Memory B cell (primary cell): ENCODE results near the gene CX3CL1.
"Not testable (repeated sequence)": the region's sequence is repeated elsewhere in the genome, so short reads cannot be mapped to it uniquely, and the experiment has no call there.

Source experiments
- ATAC-seq: fragments of 150-1000 bp; cut with Tn5 transposase; 2 replicates; pipeline ENCODE4 v1.10.0; 2021; ENCODE audit warnings: low read depth, mild to moderate bottlenecking, moderate library complexity
- DNase-seq, 2 donors: peaks; one replicate each; pipeline ENCODE4 v3.0.0; 2022; ENCODE audit warnings: low spot score in 2 of 2
- H3K27ac Mint-ChIP-seq: one replicate; pipeline ENCODE4 v1.8.0; 2022; ENCODE audit warnings: mild to moderate bottlenecking, moderate library complexity, mixed read lengths
- H3K27me3 Mint-ChIP-seq: one replicate; pipeline ENCODE4 v1.8.0; 2022; ENCODE audit warnings: mixed read lengths
- H3K36me3 Mint-ChIP-seq: one replicate; pipeline ENCODE4 v1.8.0; 2022; ENCODE audit warnings: mild to moderate bottlenecking, mixed read lengths
- H3K4me1 Mint-ChIP-seq: one replicate; pipeline ENCODE4 v1.8.0; 2022; ENCODE audit warnings: mixed read lengths
- H3K4me3 Mint-ChIP-seq: one replicate; pipeline ENCODE4 v1.8.0; 2022; ENCODE audit warnings: mild to moderate bottlenecking, moderate library complexity, mixed read lengths
- H3K9me3 Mint-ChIP-seq: one replicate; pipeline ENCODE4 v1.8.0; 2022; ENCODE audit warnings: mixed read lengths

Gene CX3CL1

DNA sequence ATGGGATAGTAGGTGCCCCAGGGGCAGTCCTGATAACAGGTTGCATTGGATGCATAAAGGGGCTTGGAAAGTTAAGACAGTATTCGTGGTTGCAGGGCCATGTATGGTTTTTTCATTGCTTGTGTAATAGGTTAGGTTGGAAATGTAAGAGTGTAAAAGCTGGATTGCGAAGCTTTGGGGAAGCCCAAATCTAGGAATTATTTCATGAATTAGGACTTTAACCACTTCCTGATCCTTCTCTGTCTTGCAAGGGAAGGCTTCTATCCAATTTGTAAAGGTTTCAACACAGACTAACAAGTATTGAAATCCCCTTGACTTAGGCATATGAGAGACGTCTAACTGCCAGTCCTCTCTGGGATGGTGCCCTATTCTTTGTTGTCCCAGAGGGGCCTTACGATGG, 24.5 kb downstream of the CX3CL1 start:
- H3K4me1 Mint-ChIP-seq, result peaks cover 10% of the 10 kb centered on the region
- no peak overlapping the region for H3K27ac Mint-ChIP-seq
- DNase-seq (no peak), ATAC-seq (no peak)
- H3K4me3 Mint-ChIP-seq, result no peak overlapping the region
- no peaks in the 10 kb centered on the region for H3K9me3 Mint-ChIP-seq
- no peaks in the 10 kb centered on the region for H3K27me3 Mint-ChIP-seq
- no peaks in the 10 kb centered on the region for H3K36me3 Mint-ChIP-seq

DNA sequence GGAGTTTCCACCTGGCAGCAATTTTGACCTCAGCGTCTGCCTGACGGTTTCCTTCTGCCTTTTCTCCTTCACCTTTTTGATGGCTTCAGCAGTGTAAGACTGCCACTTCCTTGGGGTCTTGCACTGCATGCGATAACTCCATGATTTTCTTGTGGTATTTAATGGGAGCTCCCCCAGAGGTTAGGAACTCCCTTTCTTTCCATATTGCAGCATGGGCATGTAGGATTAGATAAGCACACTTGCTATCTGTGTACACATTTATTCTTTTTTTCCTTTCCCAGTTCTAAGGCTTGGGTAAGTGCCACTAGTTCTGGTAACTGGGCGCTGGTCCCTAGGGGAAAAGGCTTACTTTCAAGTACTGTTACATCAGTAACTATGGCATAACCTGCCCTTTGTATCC, 25.2 kb downstream of the CX3CL1 start:
- H3K27ac Mint-ChIP-seq, H3K4me3 Mint-ChIP-seq, ATAC-seq, DNase-seq, H3K27me3 Mint-ChIP-seq, H3K9me3 Mint-ChIP-seq, H3K36me3 Mint-ChIP-seq: not testable (repeated sequence)
- H3K4me1 Mint-ChIP-seq, result peaks cover 10% of the 10 kb centered on the region

DNA sequence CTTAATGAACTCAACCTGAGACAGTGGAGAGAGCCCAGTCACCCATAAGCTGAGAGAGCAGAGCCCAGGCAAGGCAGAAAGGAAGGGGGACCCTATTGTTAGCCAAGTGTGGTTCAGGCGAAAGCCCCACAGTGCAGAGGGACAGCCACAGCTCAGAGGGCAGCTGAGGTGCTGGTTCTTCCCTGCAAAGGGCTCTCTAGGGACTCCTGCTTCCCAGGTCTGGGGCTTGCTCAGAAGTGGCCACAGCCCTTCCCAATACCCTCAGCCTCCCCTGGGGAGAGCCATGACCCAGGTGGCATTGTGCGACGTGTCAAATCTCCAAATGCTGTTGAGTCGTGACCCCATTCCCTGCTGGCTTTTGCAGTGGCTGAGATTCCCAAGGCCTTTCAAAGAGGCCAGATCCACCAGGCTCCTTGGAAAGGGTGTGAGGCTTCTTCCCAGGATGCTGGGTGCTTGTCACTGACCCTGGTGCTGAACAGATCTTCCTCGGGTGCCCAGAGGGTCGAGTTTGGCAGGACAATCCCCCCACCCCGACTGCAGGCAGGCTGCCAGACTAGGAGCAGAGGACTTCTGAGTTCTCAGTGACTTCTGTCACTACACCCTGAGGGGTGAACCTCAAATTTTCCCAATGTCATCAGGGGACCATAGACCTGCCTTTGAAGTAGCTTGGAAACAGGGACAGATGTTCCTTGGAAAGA, 29.8 kb downstream of the CX3CL1 start:
- ATAC-seq (no peak), DNase-seq (no peak)
- Mint-ChIP-seq H3K4me1 (peaks cover 16% of the 10 kb centered on the region), H3K9me3 (no peaks in the 10 kb centered on the region), H3K36me3 (no peaks in the 10 kb centered on the region), H3K27ac (no peak overlapping the region), H3K4me3 (no peak overlapping the region), H3K27me3 (no peaks in the 10 kb centered on the region)

DNA sequence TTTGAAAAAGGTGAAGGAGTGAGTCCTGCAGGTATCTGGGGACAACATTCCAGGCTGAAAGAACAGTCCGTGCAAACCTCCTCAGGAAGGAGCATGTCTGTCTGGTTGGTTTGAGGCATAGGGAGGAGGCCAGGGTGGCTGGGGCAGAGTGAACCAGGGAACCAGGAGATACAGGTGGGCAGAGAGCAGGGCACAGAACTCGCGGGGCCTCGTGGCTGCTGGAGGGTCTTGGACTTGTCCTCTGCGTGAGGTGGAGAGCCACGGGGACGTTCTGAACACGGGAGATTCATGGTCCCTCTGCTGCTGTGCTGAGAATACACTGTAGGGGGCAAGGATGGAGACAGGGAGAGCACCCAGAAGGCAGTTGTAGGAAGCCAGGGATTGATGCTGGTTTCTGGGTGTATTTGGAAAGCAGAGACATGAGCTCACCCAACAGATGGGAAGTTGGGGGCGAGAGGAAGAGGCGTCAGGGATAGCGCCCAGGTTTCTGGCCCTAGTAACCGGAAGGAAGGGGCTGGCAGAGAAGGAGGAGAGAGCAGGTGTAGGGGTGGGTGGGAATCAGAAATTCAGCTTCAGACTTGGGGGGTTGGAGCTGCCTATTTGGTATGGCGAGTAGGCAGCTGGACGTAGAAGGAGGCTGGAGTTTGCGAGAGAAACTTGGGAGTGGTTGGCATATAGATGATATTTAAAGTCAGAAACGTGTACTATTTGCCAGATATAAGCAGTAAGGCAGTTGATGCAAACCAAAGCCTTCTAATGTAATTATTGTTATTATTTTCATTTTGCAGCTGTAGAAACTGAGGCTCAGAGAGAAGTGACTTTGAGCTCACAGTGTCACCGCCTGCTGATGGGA, 31.9 kb downstream of the CX3CL1 start, which contains the start of gene CCL17:
CCL17 (plus strand) TSS at position 803 of the 853 bp plus-strand sequence. CDS start 9,166 bp downstream, outside the sequence.
- DNase-seq, result no peak
- no peaks in the 10 kb centered on the region for H3K27me3 Mint-ChIP-seq
- H3K36me3 Mint-ChIP-seq, result no peaks in the 10 kb centered on the region
- no peak within 1 kb of the TSS for H3K4me3 Mint-ChIP-seq
- ATAC-seq, result no peak
- H3K9me3 Mint-ChIP-seq, result no peaks in the 10 kb centered on the region
- no peak within 1 kb of the TSS for H3K27ac Mint-ChIP-seq
- peaks cover 17% of the 10 kb centered on the region for H3K4me1 Mint-ChIP-seq

DNA sequence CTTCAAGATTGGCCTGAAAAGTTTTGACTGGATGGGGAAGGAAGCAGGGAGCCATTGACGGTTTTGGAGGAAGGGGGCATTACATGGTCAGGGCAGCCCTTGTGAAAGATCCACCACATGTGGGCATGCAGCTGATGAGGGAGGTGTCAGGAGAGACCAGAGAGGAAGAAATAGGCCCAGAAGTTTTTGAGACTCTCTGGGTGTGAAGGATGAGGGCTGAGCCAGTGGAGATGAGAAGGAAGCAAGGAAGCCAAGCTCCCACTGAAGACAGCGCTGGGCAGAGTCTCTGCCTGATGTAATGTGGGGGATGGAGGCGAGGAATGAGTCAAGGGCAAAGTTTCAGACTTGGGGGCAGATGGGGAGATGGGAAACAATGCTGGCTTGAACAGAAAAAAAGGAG, 32.8 kb downstream of the CX3CL1 start:
- H3K4me3 Mint-ChIP-seq, result no peak overlapping the region
- H3K9me3 Mint-ChIP-seq, result no peaks in the 10 kb centered on the region
- no peak for DNase-seq
- H3K36me3 Mint-ChIP-seq, result no peaks in the 10 kb centered on the region
- peaks cover 17% of the 10 kb centered on the region for H3K4me1 Mint-ChIP-seq
- no peaks in the 10 kb centered on the region for H3K27me3 Mint-ChIP-seq
- ATAC-seq, result no peak
- no peak overlapping the region for H3K27ac Mint-ChIP-seq

DNA sequence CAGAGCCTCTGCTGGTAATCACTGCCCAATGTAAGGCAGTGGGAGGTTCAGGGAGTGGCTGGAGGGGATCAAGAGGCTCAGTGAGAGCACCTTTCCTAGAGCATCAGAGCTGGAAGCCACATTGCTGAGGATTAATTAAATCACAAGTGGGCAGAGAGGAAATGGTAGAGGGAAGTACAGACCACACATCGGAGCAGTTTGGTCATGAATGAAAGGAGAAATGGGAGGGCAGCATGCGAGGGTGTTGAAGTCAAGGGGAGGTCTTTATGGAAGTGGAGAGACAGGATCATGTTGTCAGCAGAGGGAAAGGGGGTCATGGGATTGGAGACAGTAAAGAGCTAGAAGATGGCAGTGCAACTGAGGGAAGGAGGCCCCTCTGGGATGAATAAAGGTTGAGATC, 34.6 kb downstream of the CX3CL1 start:
- no peak overlapping the region for H3K4me3 Mint-ChIP-seq
- no peaks in the 10 kb centered on the region for H3K27me3 Mint-ChIP-seq
- ATAC-seq, result no peak
- H3K4me1 Mint-ChIP-seq, result peaks cover 16% of the 10 kb centered on the region
- DNase-seq, result no peak
- no peaks in the 10 kb centered on the region for H3K9me3 Mint-ChIP-seq
- H3K36me3 Mint-ChIP-seq, result no peaks in the 10 kb centered on the region
- no peak overlapping the region for H3K27ac Mint-ChIP-seq

DNA sequence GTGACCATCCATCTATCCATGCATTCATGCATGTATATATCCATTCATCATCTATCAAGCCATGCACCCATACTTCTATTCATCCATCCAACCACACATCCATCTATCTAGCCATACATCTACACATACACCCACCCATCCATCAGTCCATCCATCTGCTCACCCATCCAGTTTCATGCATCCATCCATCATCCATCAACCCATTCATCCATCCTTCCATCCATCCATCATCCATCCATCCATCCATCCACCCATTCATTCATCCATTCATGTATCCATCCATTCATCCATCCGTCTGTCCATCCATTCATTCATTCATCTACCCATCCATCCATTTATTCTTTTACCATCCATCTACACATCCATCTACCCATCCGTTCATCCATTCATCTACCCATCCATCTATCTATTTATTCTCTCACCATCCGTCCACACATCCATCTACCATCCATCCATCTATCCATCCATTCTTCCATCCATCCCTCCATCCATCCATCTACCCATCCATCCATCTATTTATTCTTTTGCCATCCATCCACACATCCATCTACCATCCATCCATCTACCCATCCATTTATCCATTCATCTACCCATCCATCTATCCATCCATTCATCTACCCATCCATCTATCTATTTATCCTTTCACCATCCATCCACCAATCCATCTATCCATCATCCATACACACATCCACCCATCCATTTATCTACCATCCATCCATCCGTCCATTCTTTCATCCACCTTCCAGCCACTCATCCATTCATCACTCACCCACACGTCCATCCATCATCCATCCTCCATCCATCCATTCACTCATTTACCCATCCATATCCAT, 35.4 kb downstream of the CX3CL1 start:
- ATAC-seq (no peak), DNase-seq (no peak)
- Mint-ChIP-seq H3K4me1 (peaks cover 16% of the 10 kb centered on the region), H3K36me3 (no peaks in the 10 kb centered on the region), H3K4me3 (no peak overlapping the region), H3K9me3 (no peaks in the 10 kb centered on the region), H3K27me3 (no peaks in the 10 kb centered on the region), H3K27ac (no peak overlapping the region)

DNA sequence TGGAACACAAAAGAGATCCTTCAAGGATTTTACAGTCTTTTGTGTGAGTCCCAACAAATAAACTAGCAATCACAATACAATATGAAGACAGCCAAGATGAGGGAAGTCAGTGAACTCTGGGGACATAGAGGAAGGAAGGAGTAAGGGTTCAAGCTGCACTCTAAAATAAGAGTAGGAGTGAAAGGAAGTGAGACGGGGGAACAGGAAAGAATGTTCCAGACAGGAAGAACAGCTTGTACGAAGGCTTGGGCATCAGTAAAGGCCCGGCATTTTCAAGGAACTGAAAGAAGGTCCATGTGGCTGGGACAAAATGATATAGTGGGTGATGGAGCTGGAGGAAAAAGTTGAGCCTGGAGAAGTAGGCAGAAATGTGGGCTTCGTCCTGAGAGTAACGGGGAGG, 36.8 kb downstream of the CX3CL1 start:
- peaks cover 29% of the 10 kb centered on the region for H3K4me1 Mint-ChIP-seq

DNA sequence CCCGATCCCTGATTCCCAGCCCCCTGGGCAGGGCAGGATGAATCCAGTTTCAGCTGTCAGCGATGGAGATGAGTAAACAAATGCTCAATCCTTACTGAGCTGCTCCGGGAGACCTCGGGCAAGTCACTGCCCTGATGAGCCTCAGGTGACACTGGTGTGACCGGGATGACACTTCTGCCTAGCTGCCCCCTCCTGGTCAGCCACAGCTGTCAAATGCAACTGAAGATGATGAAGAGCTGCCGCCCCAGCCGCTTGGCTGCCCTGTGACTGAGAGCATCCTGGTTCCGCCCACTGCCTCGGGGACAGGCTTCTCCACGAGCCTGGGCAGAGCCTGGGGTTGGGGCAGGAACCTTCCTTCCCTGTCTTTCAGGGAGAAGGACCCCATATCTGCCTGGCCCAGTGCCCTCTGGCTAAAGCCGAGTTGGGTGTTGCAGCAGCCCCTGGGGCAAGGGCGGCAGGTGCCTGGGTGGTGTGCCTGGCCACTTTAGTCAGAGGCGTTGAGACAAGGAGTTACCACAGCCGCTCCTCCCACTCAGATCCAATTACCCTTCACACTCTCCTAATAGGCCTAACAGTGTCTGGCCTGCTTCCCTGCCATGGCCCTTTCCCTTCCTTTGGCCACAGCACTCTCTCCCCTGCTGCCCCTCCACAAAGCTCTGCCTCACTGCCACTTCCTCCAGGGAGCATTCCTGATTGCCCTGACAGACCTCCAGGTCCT, 37.7 kb downstream of the CX3CL1 start:
- DNase-seq (no peak), ATAC-seq (no peak)
- no peak overlapping the region for H3K27ac Mint-ChIP-seq
- no peak overlapping the region for H3K4me3 Mint-ChIP-seq
- no peaks in the 10 kb centered on the region for H3K27me3 Mint-ChIP-seq
- no peaks in the 10 kb centered on the region for H3K36me3 Mint-ChIP-seq
- H3K9me3 Mint-ChIP-seq, result no peaks in the 10 kb centered on the region
- peaks cover 29% of the 10 kb centered on the region for H3K4me1 Mint-ChIP-seq

More for the DNA sequence above, 36.8 kb downstream of the CX3CL1 start:
- no peaks in the 10 kb centered on the region for H3K27me3 Mint-ChIP-seq
- no peaks in the 10 kb centered on the region for H3K36me3 Mint-ChIP-seq
- H3K27ac Mint-ChIP-seq, result no peak overlapping the region
- no peaks in the 10 kb centered on the region for H3K9me3 Mint-ChIP-seq
- ATAC-seq (no peak), DNase-seq (no peak)
- no peak overlapping the region for H3K4me3 Mint-ChIP-seq

DNA sequence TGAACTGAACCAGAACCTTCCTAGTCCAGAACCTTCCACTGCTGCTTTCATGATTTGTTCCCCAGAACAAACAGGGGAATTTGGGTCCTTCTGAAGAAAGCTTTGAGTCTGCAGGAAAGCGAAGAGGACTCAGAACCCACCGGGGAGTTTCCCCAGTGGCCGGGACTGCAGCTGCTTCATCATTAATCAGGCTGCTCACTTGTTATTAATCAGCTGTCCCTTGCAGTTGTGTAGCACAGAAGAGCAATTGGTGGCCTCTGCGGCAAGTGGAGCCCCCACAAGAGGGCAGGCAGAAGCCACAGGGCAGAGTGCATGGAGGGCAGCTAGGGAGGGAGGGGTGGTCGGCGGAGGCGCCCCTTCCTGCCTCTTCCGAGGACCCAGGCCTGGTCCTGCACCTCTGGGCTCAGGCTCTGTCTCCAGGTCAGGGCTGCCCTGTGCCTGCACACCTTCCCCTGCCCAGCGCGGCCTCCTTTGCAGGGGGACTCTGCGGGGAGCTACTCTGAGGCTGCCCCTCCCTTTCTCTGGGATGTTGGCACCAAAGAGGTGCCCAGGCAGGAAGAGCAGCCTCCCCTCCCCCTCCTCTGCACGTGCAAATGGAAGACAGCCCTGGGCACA, 39.2 kb downstream of the CX3CL1 start:
- no peaks in the 10 kb centered on the region for H3K9me3 Mint-ChIP-seq
- DNase-seq, result no peak
- no peaks in the 10 kb centered on the region for H3K36me3 Mint-ChIP-seq
- H3K27ac Mint-ChIP-seq, result no peak overlapping the region
- peaks cover 28% of the 10 kb centered on the region for H3K4me1 Mint-ChIP-seq
- H3K27me3 Mint-ChIP-seq, result no peaks in the 10 kb centered on the region
- ATAC-seq, result no peak
- no peak overlapping the region for H3K4me3 Mint-ChIP-seq

DNA sequence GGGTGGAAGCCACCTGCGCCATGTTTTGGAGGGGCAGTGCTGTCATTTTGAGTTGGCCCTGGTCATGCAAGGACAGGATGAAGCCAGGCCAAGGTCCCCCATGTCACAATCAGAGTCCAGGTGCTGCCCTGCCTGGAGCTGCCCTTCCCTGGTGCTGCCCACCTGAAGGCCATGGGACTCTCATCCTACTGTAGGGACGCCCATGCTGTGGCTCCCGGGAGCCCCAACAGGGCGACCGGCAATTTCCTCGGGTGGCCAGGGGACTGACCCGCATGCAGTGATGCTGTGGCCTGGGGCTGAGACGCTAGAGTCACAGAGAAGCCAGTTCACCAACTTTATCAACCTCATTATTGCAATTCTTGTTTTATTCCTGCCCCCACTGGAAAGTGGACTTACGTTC, 40.3 kb downstream of the CX3CL1 start:
- DNase-seq, result no peak
- Mint-ChIP-seq H3K27ac (no peak overlapping the region), H3K27me3 (no peaks in the 10 kb centered on the region), H3K36me3 (no peaks in the 10 kb centered on the region), H3K4me1 (peaks cover 36% of the 10 kb centered on the region), H3K4me3 (no peak overlapping the region), H3K9me3 (no peaks in the 10 kb centered on the region)
- ATAC-seq, result no peak

DNA sequence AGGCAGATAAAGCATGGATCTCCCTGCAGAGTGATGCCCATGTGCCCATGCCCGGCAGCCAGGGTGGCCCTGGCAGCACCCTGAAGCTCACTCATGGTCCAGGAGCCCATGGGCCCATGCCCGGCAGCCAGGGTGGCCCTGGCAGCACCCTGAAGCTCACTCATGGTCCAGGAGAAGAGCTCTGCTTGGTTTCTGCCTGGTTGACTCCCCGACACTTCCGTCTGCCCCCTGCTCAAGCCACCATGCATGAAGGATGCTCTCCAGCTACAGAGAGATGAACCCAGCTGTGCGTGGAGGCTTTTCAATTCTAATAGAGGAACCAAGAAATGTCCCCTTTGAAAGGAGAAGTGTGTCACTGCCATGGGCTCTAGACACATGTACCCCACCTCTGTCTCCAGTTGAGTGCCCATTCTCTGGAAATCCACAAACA, 41.0 kb downstream of the CX3CL1 start:
- peak overlapping the region; percentile 2 for H3K4me3 Mint-ChIP-seq
- no peaks in the 10 kb centered on the region for H3K36me3 Mint-ChIP-seq
- peak overlapping the region; percentile 31 for H3K27ac Mint-ChIP-seq
- DNase-seq (peak; percentile 58 to 75), ATAC-seq (peak; percentile 96)
- H3K4me1 Mint-ChIP-seq, result peaks cover 39% of the 10 kb centered on the region
- H3K27me3 Mint-ChIP-seq, result no peaks in the 10 kb centered on the region
- no peaks in the 10 kb centered on the region for H3K9me3 Mint-ChIP-seq

DNA sequence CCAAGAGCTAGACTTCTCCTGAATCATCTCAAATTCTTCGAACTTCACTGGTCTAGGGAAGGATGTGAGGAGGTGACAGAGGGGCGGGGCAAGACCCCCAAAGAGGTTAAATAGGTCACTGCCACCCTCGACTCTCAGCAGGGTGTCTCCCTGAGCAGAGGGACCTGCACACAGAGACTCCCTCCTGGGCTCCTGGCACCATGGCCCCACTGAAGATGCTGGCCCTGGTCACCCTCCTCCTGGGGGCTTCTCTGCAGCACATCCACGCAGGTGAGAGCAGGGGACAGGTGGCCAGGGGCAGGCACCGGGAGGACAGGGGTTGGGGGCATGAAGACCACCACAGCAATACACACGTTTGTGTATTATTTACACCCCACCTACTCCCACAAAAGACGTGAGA, 41.4 kb downstream of the CX3CL1 start:
- peak overlapping the region; percentile 31 for H3K27ac Mint-ChIP-seq
- peak overlapping the region; percentile 2 for H3K4me3 Mint-ChIP-seq
- H3K36me3 Mint-ChIP-seq, result no peaks in the 10 kb centered on the region
- ATAC-seq (peak; percentile 14), DNase-seq (no peak)
- H3K4me1 Mint-ChIP-seq, result peaks cover 41% of the 10 kb centered on the region
- H3K9me3 Mint-ChIP-seq, result no peaks in the 10 kb centered on the region
- H3K27me3 Mint-ChIP-seq, result no peaks in the 10 kb centered on the region
